Measurements from ENCODE around the gene SLC36A4.

- no peak for TF ChIP-seq CTCF (IDR thresholded peaks at IDR 0.05; ENCODE audit: low read depth, low read length)
- TF ChIP-seq MAX (IDR thresholded peaks at IDR 0.05; ENCODE audit: low read depth, low read length) = no peak
- TF ChIP-seq POLR2A (IDR thresholded peaks at IDR 0.05; ENCODE audit: extremely low read depth, insufficient read length) = no peak
Observed at GRCh38 chr11:93213622-93214021, 15.8 kb upstream of the SLC36A4 start.

All from NB4 (cell line).